Stimulated activated CD4-positive, alpha-beta T cell treated with anti-CD3 and anti-CD28 coated beads, TNF-alpha, amount 100 ng/mL, for 4 hours (primary cell): ENCODE results near the gene SGK2.
A peak's percentile ranks its signal among the peaks of the same experiment; 100 is the strongest.
"Not testable (repeated sequence)": the region's sequence is repeated elsewhere in the genome, so short reads cannot be mapped to it uniquely, and the experiment has no call there.

Experiments
- DNase-seq, 3 experiments: peaks; one replicate each; pipeline ENCODE4 v3.0.0-alpha.2; 2020; ENCODE audit warnings: low read depth in 3 of 3

Gene SGK2

DNA sequence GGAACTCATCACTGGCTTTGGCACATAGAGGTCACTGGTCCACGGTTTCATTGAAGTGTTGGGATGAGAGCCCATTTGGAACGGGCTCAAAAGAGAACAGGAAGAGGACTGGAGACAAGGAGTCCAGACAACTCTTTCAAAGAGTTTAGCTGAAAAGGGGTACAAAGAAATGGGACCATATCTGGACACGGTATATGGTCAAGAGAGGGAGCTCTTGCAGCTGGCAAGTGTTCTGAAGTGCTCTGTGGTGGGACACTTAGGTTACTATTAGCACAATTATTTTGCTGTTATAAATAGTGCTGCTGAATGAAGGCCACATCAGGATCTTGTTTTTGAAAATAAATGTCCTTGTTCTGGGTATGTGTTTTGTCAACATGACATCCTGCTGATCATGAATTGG lies 4.6 kb downstream of the SGK2 start:
- DNase-seq: no peak

DNA sequence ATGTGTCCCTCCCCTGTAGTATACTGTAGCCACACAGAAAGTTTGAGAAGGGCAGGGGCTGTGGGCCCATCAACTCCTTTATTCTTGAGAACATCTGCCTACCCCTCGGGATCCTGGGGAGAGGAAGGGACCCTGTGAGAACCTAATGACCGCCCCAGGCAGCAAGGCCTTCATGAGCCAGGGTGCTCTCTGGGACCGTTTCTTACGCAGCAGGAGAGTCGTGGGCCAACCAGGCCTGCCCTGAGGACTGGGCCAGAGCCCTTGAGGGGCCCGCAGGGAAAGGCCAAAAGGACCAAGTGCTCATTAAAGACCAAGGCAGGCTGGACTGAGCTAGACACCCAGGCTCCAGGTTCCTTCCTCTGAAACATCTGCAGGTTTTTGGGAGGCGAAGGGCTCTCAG lies 5.2 kb downstream of the SGK2 start:
- DNase-seq: no peak

DNA sequence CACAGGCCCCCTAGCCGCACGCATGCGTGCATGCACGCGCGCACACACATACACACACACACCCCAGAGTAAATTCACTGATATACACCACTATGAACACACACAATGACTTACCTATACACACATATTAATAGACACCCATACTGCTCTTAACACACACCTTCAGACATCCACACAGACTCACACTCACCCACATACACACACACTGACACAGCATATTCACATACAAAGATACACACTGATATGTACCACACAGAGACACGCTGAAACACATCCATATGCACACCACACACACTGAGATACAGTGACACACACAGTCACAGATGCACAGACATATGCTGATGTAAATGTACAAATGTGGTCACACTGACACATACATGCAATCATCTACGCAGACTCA lies 5.6 kb downstream of the SGK2 start:
- no peak for DNase-seq

DNA sequence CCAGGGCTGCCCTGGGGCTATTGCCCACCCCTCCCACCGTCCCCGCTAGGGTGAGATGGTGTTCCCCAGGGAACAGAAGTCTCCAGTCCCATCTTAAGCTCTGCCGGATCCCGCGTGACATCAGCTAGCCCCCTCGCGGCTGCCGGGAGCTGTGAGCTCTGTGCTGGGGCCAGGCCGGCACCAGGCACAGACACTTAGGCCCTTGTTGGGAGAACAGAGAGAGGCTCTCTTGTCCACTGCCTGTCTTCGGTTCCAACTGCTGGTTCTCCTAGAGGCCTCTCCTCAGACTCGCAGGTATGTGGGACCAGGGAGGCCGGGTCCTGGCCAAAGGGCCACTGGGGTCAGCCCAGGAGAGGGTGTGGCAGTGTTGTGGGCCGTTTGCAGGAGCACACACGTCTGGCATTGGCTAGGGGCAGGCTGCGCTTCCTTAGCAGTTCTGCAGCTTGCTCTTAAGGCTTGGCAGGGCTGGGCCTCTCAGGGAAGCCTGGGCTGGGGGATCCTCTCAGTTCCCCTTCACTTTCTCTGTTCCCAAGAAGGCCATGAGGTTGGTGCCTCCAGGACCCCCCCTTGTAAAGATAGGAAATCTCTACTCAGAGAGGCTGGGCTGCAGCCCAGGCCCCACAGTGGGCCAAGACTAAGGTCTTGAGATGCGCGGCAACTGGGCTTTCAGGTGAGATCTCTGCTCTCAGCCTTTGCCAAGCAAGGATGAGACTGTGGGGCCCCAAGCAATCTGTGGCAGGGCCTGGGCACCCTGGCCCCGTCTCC lies 6.3 kb downstream of the SGK2 start:
- DNase-seq: no peak

DNA sequence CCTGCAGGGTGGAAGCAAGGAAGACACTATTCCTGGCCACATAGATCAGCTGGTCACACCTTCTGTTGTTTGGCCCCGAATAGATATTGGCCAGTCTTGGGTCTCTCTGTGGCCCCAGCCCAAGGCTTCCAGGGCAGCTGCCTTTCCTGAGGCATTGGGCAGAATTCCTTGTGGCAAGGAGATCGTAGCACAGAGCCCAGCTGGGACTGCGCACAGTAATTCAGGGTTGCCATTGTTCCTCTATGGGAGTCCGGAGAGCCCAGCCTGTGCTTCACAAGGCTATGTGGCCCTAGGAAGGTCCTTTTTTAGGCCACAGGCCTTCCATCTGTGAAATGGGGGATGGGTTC lies 6.9 kb downstream of the SGK2 start:
- DNase-seq: no peak

- no peak for DNase-seq
These were observed 8.7 kb downstream of the SGK2 start for GRCh38 chr20:43567477-43567876.

- no peak for DNase-seq
These were observed 9.9 kb downstream of the SGK2 start for GRCh38 chr20:43568706-43569105.

DNA sequence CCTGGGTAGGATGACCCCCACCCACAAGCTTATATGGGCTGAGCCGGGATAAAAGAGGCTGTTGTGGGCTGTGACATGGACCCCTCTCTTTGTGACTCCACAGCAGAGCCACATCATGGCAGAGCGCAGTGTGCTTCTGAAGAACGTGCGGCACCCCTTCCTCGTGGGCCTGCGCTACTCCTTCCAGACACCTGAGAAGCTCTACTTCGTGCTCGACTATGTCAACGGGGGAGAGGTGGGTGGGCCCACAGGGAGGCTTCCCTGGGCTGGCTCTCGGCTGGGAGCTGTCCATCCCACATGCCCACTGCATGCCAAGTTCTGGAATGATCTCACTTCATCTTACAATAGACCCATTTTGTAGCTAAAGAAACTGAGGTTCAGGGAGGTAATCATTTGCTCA lies 10.5 kb downstream of the SGK2 start:
- DNase-seq: no peak

- DNase-seq: no peak
These were observed 11.7 kb downstream of the SGK2 start for GRCh38 chr20:43570496-43570895.

- DNase-seq: no peak
These were observed 12.5 kb downstream of the SGK2 start for GRCh38 chr20:43571310-43571709.

- no peak for DNase-seq
These were observed 12.9 kb downstream of the SGK2 start for GRCh38 chr20:43571771-43572170.

DNA sequence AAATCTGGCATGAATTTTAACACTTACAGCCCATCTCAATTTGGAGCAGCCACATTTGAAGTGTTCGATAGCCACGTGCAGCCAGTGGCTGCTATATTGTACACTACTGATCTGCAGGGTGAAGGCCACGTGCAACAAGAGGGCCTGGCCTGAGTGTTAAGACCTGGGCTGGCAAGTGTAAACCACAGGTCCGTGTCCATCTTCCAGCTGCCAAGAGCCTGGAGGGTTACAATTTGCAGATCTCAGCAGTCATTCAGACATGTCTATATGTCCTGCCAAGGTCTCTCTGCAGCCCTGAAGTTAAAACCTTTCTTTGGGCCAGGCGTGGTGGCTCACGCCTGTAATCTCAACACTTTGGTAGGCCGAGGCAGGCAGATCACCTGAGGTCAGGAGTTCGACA lies 14.1 kb downstream of the SGK2 start:
- DNase-seq: no peak

GRCh38 chr20:43576108-43576507 lies 17.3 kb downstream of the SGK2 start:
- DNase-seq: no peak

- no peak for DNase-seq
These were observed 21.3 kb downstream of the SGK2 start for GRCh38 chr20:43579861-43580793.

GRCh38 chr20:43583133-43583864 lies 24.5 kb downstream of the SGK2 start:
- DNase-seq: no peak

DNA sequence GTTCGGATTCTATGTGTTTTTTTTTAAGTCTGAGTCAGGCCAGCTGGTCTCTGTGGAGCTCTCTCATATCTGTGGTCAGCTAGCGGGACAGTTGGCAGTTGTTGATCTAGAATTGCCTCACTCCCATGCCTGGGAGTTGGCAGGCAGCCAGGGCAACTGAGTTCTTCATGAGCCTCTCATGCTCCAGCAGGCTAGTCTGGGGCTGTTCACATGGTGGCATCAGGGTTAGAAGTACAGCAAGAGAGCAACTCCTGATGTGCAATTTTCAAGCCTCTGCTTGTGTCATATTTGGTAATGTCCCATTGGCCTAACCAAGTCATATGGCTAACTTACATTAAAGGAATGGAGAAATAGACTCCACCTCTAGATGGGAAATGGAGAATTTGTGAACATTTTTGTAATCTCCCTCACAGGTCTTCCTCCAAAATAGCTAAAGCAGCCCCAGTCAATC lies 25.2 kb downstream of the SGK2 start:
- no peak for DNase-seq

- DNase-seq: no peak
These were observed 25.8 kb downstream of the SGK2 start for GRCh38 chr20:43584448-43585136.

GRCh38 chr20:43586641-43587040 lies 27.8 kb downstream of the SGK2 start:
- no peak for DNase-seq

- DNase-seq: not testable (repeated sequence)
These were observed 29.7 kb downstream of the SGK2 start for GRCh38 chr20:43588526-43588925.

DNA sequence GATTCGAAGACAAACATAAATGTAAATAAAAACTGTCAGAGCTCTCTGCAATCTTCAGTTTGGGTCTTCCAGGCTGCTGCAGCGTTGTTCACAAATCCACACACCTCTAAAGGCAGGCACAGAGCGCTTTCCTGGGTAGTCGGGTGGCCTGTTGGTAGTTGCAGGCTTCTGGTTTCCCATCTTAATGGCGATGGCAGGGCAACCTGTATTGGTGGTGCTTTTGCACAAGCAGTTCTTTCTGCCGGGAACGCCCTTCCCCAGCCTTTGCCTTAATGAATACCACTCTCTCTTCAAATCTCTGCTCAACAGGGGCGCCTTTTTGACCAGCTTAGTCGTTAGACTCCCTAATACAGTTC lies 31.2 kb downstream of the SGK2 start:
- no peak for DNase-seq

DNA sequence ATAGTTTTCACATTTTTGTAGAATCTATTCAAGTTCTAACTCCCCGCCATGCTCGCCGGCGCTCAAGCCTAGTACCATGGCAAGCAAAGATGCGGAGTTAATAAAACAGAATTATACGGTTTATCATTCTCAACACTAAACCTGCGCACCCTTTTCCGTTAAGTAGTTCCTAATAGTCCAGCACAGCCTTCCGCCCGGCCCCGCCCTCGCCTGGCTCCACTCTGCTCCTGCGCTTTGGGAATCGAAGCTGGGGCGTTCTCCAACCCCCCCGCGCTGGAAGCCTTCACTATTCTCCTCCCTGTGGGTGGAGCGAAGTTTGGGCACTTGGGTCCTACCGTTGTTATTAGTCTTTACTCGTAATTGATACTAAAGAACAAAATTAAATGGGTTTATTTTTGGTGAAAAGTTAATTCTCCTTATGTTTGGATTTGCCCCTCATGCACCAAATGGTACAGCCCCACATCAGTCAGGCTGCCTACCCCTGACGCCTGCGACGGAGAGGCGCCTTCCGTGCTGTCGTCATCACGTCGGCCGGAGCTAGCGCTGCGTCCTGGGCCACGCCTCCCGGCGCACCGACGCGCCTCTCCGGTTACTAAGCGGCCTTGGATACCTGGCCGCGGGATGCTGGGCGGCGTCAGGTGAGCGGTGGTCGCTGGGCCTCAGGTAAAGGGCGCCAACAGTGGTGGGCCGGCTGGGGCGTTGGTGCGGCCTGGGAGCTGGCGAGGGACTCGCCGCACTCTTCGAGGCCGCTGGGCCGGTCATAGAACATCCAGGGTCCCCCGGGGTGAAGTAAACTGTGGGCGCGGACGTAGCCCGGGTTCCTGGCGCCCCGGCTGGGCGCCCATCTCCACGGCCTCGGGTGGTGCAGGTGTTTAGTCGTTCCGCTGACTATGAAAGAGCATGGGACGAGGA lies 31.8 kb downstream of the SGK2 start, which contains the start of gene IFT52:
IFT52 (plus strand) TSS at position 546 of the 912 bp plus-strand sequence. CDS start 3,762 bp downstream, outside the sequence.
- peak; percentile 68 to 81 (median 72) for DNase-seq
